ENCODE measurements around the gene RFPL2. TPM values are rescaled to one million over a fixed set of nuclear protein-coding genes. Genes with fewer than 3 reads are reported as not detected.
"Not testable (repeated sequence)": the region's sequence is repeated elsewhere in the genome, so short reads cannot be mapped to it uniquely, and the experiment has no call there.

Gene RFPL2
- total and polyA plus RNA-seq, 11 donors = not detected

- Histone ChIP-seq H3K36me3 (no peaks in the 10 kb centered on the region), H3K4me1 (peaks cover 0 to 22% (median 0%) of the 10 kb centered on the region in 12 donors), H3K4me3 (no peak overlapping the region), H3K27ac (no peak overlapping the region), H3K9me3 (no peaks in the 10 kb centered on the region), H3K27me3 (peaks cover 0 to 35% (median 13%) of the 10 kb centered on the region in 9 donors)
- DNase-seq = no peak
- intact Hi-C loops (cut with DNase I) = loop anchor here in 6 of 10 donors (2.0 to 10.0 kb wide), 3 partner anchors 63 to 227 kb away; no protein-coding TSS in a partner anchor
- TF ChIP-seq POLR2A (IDR thresholded peaks at IDR 0.05) = no peak
- no peak for TF ChIP-seq CTCF (IDR thresholded peaks at IDR 0.05)
- no peak for ATAC-seq
- 21 to 27% (median 23%) methylated on average over 4 of the region's 4 CpGs for WGBS, 4 donors
Observed at GRCh38 chr22:32202161-32202538, 2.7 kb downstream of the RFPL2 start.

DNA sequence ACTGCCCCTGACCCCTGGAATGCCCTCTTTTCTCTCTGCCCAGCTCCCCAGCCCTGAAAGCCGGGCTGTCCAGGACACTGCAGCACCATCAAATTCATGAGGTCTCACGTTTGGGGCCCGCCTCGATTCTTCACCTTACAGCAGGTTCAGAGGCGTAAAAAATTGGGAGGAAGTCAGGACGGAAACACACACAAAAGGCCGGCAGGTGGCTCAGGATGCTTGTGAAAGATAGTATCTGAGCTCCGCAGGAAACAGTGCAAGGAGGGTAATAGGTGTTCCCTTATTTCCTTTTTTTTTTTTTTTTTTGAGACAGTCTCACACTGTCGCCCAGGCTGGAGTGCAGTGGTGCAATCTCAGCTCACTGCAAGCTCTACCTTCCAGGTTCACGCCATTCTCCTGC lies 4.1 kb downstream of the RFPL2 start:
- Histone ChIP-seq H3K27ac (no peak overlapping the region), H3K9me3 (no peaks in the 10 kb centered on the region), H3K4me1 (peaks cover 0 to 22% (median 0%) of the 10 kb centered on the region in 12 donors), H3K36me3 (no peaks in the 10 kb centered on the region), H3K27me3 (peaks cover 0 to 38% (median 15%) of the 10 kb centered on the region in 9 donors), H3K4me3 (no peak overlapping the region)
- DNase-seq = no peak
- WGBS, 4 donors = 64 to 74% (median 67%) methylated on average over 10 of the region's 10 CpGs
- ATAC-seq = no peak
- intact Hi-C loops (cut with DNase I) = loop anchor here in 6 of 10 donors (5.0 to 10.0 kb wide), 2 partner anchors 177 to 226 kb away; no protein-coding TSS in a partner anchor
- TF ChIP-seq CTCF (IDR thresholded peaks at IDR 0.05) (no peak), POLR2A (IDR thresholded peaks at IDR 0.05) (no peak)

DNA sequence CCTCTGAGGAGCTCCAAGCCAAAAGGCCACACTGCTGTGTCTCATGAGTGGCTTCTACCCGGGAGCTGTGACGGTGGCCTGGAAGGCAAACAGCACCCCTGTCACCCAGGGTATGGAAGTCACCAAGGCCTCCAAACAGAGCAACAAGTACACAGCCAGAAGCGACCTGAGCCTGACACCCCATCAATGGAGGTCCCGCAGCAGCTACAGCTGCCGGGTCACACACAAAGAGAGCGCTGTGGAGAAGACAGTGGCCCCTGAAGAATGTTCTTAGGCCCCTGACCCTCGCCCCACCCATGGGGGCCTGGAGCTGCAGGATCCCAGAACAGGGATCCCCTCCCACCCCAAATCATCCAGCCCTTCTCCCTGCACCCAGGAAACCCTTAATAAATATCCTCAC lies 4.9 kb downstream of the RFPL2 start:
- 79 to 85% (median 81%) methylated on average over 6 to 7 of the region's 7 CpGs for WGBS, 4 donors
- H3K4me1 ChIP-seq = peaks cover 0 to 22% (median 0%) of the 10 kb centered on the region in 12 donors
- TF ChIP-seq CTCF (IDR thresholded peaks at IDR 0.05) = no peak
- TF ChIP-seq POLR2A (IDR thresholded peaks at IDR 0.05) = no peak

GRCh38 chr22:32199341-32199740 lies 5.5 kb downstream of the RFPL2 start:
- 81 to 93% (median 91%) methylated on average over 1 to 6 of the region's 6 CpGs for WGBS, 4 donors
- no peak overlapping the region for H3K27ac ChIP-seq
- H3K4me1 ChIP-seq = peaks cover 0 to 22% (median 0%) of the 10 kb centered on the region in 12 donors
- DNase-seq (no peak), ATAC-seq (no peak)
- H3K36me3 ChIP-seq = no peaks in the 10 kb centered on the region
- no peak for TF ChIP-seq POLR2A (IDR thresholded peaks at IDR 0.05)
- no peak for TF ChIP-seq CTCF (IDR thresholded peaks at IDR 0.05)
- H3K4me3 ChIP-seq = no peak overlapping the region
- no peaks in the 10 kb centered on the region for H3K9me3 ChIP-seq
- peaks cover 0 to 31% (median 13%) of the 10 kb centered on the region in 9 donors for H3K27me3 ChIP-seq
- intact Hi-C loops (cut with DNase I) = no loop called here

More for the DNA sequence above, 4.9 kb downstream of the RFPL2 start:
- intact Hi-C loops (cut with DNase I) = loop anchor here in 6 of 10 donors (5.0 to 10.0 kb wide), 2 partner anchors 177 to 225 kb away; no protein-coding TSS in a partner anchor
- DNase-seq (no peak), ATAC-seq (no peak)
- Histone ChIP-seq H3K9me3 (no peaks in the 10 kb centered on the region), H3K27me3 (peaks cover 0 to 37% (median 15%) of the 10 kb centered on the region in 9 donors), H3K36me3 (no peaks in the 10 kb centered on the region), H3K27ac (no peak overlapping the region), H3K4me3 (no peak overlapping the region)

DNA sequence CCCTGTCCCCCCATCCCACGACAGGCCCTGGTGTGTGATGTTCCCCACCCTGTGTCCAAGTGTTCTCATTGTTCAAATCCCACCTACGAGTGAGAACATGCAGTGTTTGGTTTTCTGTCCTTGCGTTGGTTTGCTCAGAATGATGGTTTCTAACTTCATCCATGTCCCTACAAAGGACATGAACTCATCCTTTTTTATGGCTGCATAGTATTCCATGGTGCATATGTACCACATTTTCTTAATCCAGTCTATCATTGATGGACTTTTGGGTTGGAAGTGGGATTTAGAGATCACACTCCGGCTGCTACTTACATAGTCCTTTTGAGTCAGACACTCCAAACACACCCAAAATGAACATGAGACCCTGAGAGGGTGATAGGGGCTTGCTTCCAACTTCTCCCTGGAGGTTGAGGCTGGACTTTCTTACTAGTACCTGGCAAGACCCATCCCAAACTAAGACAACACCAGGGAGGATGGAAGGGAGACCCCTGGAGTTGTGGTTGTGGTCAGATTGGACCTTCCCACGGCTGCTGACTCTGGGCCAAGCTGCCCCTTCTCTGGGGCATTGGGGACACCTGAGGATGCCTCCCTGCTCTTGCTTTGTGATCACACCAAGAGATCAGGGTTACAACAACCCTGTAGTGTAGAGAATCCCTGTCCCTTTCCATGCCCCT lies 7.2 kb downstream of the RFPL2 start:
- H3K36me3 ChIP-seq; H3K27ac ChIP-seq; H3K4me1 ChIP-seq; intact Hi-C loops (cut with DNase I); H3K4me3 ChIP-seq; H3K9me3 ChIP-seq; ATAC-seq; DNase-seq: not testable (repeated sequence)
- 81 to 93% (median 84%) methylated on average over 5 of the region's 5 CpGs for WGBS, 4 donors
- H3K27me3 ChIP-seq = peaks cover 0 to 18% (median 2%) of the 10 kb centered on the region in 9 donors

DNA sequence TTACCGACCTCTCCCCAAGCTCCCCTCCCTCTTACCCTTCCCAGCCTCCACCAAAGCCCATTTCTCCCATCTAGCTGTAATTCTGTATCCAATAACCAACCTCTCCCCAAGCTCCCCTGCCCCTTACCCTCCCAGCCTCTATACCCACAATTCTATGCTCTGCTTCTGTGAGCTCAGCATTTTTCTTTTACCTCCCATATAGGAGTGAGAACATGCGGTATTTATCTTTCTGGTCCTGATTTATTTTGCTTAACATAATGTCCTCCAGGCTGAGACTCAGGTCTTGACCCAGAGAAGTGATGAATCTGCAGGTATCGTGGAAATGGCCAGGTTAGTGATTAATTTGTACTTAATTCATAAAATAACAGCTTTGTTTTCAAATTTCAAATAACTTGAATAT lies 9.0 kb downstream of the RFPL2 start:
- 79 to 85% (median 80%) methylated on average over 3 of the region's 3 CpGs for WGBS, 4 donors
- ATAC-seq; H3K9me3 ChIP-seq; H3K4me1 ChIP-seq; H3K36me3 ChIP-seq; H3K27ac ChIP-seq; intact Hi-C loops (cut with DNase I); DNase-seq; H3K4me3 ChIP-seq: not testable (repeated sequence)
- H3K27me3 ChIP-seq = peaks cover 0 to 15% (median 2%) of the 10 kb centered on the region in 9 donors

GRCh38 chr22:32193346-32193745 lies 11.5 kb downstream of the RFPL2 start:
- H3K4me3 ChIP-seq; H3K27ac ChIP-seq; intact Hi-C loops (cut with DNase I); H3K36me3 ChIP-seq; DNase-seq; ATAC-seq; H3K9me3 ChIP-seq; H3K4me1 ChIP-seq: not testable (repeated sequence)
- peaks cover 0 to 18% (median 0%) of the 10 kb centered on the region in 9 donors for H3K27me3 ChIP-seq
- WGBS, 4 donors = 84 to 87% (median 85%) methylated on average over 8 to 9 of the region's 9 CpGs

All from heart left ventricle (tissue), 16 donors.